Measurements from ENCODE around the gene KIF26B.

Gene KIF26B

DNA sequence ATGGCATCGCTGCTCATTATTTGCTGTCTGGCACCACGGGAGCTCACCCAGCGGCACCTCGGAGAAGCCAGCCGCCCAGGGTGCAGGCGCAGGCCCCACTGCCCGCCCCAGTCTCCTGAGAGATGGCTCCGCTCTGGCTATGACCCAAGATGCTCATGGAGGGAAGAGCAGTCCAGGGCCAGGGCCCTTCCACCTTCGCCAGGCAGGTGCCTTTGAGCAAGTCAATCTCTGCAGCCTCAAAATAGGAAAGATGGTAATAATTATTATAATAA lies 437.3 kb downstream of the KIF26B start:
- H3K9ac ChIP-seq (ENCODE audit: low read length), result no peak overlapping the region

DNA sequence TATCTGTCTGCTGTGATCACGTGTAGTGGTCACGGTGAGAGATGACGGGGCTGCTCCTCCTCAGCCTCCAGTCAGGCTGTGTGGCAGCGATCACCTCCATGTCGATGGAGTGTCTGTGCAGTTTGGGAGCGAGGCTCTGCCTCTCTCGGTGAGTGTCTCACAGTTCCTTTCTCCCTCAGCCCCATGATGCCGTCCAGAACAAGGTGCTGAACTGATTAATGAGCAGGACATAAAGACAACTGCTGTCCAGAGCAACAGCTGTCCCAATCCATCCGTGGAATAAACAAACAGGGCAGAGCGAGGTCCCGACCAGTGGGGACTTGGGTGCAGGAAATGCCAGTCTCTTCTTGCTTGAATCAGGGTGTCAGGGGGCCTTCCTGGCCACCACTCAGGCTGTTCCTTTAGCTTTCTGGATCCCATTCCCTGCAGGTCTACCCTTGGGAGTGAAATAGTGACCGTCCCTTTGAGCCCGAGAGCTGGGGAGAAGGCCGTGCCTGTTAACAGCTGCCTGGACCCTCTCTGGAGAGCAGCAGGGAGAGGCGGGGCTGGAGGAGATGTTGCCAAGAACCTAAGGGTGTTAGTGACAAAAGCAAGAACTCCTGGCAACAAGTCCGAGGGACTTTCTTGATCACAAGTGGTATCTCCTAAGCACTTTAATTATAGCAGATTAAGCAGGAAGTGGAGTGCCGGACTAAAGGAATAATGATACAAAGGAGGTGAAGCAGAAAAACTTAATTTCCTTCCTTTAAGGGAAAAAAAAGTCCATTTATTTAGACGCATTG lies 443.9 kb downstream of the KIF26B start:
- DNase-seq (ENCODE audit: low read depth), result no peak
- Histone ChIP-seq H3K9me3 (ENCODE audit: control insufficient read depth, low read length) (no peaks in the 10 kb centered on the region), H3K36me3 (ENCODE audit: control insufficient read depth, insufficient read depth, low read length, severe bottlenecking) (no peaks in the 10 kb centered on the region), H3K4me3 (ENCODE audit: low read length) (peak overlapping the region; percentile 48), H3K9ac (ENCODE audit: low read length) (peak overlapping the region; percentile 61), H3K27me3 (replicated peaks; ENCODE audit: control insufficient read depth, insufficient read depth, low read length) (no peaks in the 10 kb centered on the region), H3K4me1 (ENCODE audit: control insufficient read depth, insufficient read depth, low read length) (peaks cover 19% of the 10 kb centered on the region)

More for the DNA sequence above, 437.3 kb downstream of the KIF26B start:
- H3K27me3 ChIP-seq (replicated peaks; ENCODE audit: control insufficient read depth, insufficient read depth, low read length), result no peaks in the 10 kb centered on the region
- no peaks in the 10 kb centered on the region for H3K9me3 ChIP-seq (ENCODE audit: control insufficient read depth, low read length)
- DNase-seq (ENCODE audit: low read depth), result no peak
- no peaks in the 10 kb centered on the region for H3K36me3 ChIP-seq (ENCODE audit: control insufficient read depth, insufficient read depth, low read length, severe bottlenecking)
- no peak overlapping the region for H3K4me3 ChIP-seq (ENCODE audit: low read length)
- H3K4me1 ChIP-seq (ENCODE audit: control insufficient read depth, insufficient read depth, low read length), result peaks cover 2% of the 10 kb centered on the region

- H3K4me1 ChIP-seq (ENCODE audit: control insufficient read depth, insufficient read depth, low read length), result peaks cover 19% of the 10 kb centered on the region
- peak; percentile 99 for DNase-seq (ENCODE audit: low read depth)
- no peaks in the 10 kb centered on the region for H3K9me3 ChIP-seq (ENCODE audit: control insufficient read depth, low read length)
- peak overlapping the region; percentile 61 for H3K9ac ChIP-seq (ENCODE audit: low read length)
- no peaks in the 10 kb centered on the region for H3K36me3 ChIP-seq (ENCODE audit: control insufficient read depth, insufficient read depth, low read length, severe bottlenecking)
- H3K4me3 ChIP-seq (ENCODE audit: low read length), result peak overlapping the region; percentile 48
- H3K27me3 ChIP-seq (replicated peaks; ENCODE audit: control insufficient read depth, insufficient read depth, low read length), result no peaks in the 10 kb centered on the region
Observed at GRCh38 chr1:245599371-245600174, 444.8 kb downstream of the KIF26B start.

DNA sequence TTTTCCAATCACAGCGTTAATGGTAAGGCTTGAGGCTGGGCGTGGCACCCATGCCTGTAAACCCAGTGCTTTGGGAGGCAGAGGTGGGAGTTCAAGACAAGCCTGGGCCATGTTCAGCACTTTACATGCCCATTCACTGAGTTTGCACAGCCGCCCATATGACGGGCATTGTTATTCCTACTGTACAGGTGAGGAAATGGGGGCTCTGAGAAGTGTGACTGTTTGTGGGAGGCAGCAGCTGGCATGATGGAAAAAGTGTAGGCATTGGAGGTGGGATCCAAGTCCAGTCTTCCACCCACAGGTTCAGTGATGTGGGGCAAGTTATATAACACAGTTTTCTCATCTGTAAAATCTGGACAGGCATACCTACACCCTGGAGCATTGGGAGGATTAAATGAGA lies 445.9 kb downstream of the KIF26B start:
- Histone ChIP-seq H3K36me3 (ENCODE audit: control insufficient read depth, insufficient read depth, low read length, severe bottlenecking) (no peaks in the 10 kb centered on the region), H3K4me1 (ENCODE audit: control insufficient read depth, insufficient read depth, low read length) (peaks cover 28% of the 10 kb centered on the region), H3K9ac (ENCODE audit: low read length) (no peak overlapping the region), H3K9me3 (ENCODE audit: control insufficient read depth, low read length) (no peaks in the 10 kb centered on the region), H3K4me3 (ENCODE audit: low read length) (no peak overlapping the region), H3K27me3 (replicated peaks; ENCODE audit: control insufficient read depth, insufficient read depth, low read length) (no peaks in the 10 kb centered on the region)
- DNase-seq (ENCODE audit: low read depth), result no peak

- no peak for DNase-seq (ENCODE audit: low read depth)
- H3K4me3 ChIP-seq (ENCODE audit: low read length), result no peak overlapping the region
- H3K36me3 ChIP-seq (ENCODE audit: control insufficient read depth, insufficient read depth, low read length, severe bottlenecking), result no peaks in the 10 kb centered on the region
- no peak overlapping the region for H3K9ac ChIP-seq (ENCODE audit: low read length)
- H3K9me3 ChIP-seq (ENCODE audit: control insufficient read depth, low read length), result no peaks in the 10 kb centered on the region
- no peaks in the 10 kb centered on the region for H3K27me3 ChIP-seq (replicated peaks; ENCODE audit: control insufficient read depth, insufficient read depth, low read length)
- peaks cover 28% of the 10 kb centered on the region for H3K4me1 ChIP-seq (ENCODE audit: control insufficient read depth, insufficient read depth, low read length)
Observed at GRCh38 chr1:245603311-245603865, 448.6 kb downstream of the KIF26B start.

DNA sequence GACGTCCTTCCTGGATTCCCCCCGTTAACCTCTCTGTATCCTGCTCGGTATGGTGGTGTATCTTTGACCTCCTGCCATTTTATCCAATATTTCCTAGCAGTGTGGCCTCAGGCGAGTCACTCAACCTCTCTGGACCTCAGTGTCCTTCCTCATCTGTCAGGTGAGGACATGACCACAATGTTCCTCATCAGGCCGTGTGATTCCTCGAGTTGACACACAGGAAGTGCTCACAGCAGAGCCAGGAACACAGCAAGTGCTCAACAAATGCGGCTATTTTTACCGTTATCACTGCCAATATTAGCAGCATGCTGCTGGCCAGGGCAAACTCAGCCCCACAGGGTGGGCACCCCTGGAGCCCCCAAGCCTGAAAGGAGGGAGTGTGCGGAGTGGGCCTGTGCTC lies 450.2 kb downstream of the KIF26B start:
- peak overlapping the region; percentile 38 for H3K4me3 ChIP-seq (ENCODE audit: low read length)
- H3K9ac ChIP-seq (ENCODE audit: low read length), result peak overlapping the region; percentile 19
- no peaks in the 10 kb centered on the region for H3K36me3 ChIP-seq (ENCODE audit: control insufficient read depth, insufficient read depth, low read length, severe bottlenecking)
- no peaks in the 10 kb centered on the region for H3K9me3 ChIP-seq (ENCODE audit: control insufficient read depth, low read length)
- no peak for DNase-seq (ENCODE audit: low read depth)
- peaks cover 12% of the 10 kb centered on the region for H3K4me1 ChIP-seq (ENCODE audit: control insufficient read depth, insufficient read depth, low read length)
- H3K27me3 ChIP-seq (replicated peaks; ENCODE audit: control insufficient read depth, insufficient read depth, low read length), result no peaks in the 10 kb centered on the region

DNA sequence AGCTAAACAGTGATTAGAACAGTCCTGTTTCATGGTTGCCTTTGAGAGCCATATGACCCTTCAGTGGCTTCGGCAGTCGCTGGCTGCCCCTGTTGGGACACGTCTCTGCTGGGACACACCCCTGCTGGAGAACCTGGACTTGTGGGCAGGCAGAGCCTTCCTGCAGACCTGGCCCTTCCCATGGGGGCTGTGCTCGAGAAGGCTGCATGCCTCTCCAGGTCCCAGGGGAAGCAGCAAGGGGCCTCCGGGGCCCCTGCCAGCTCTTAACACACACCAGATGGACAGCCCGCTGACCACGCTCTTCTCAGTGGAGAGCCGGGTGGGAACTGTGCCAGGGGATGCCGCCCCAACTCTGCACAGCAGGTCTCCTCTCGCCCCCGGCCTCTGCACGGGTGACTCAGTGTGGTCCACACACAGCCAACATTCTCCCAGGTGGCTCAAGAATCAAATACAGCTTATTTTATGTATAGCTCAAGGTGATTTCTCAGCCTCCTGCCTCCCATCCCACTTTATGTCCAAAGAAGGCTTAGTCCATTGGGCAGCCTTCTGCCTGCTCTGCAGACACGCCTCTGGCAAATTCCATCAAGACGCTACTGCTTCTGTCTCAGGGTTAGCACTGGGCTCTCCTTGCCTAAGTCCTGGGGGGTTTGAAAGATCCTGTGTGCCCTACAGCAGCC lies 450.8 kb downstream of the KIF26B start:
- H3K4me1 ChIP-seq (ENCODE audit: control insufficient read depth, insufficient read depth, low read length), result peaks cover 12% of the 10 kb centered on the region
- H3K9me3 ChIP-seq (ENCODE audit: control insufficient read depth, low read length), result no peaks in the 10 kb centered on the region
- no peaks in the 10 kb centered on the region for H3K27me3 ChIP-seq (replicated peaks; ENCODE audit: control insufficient read depth, insufficient read depth, low read length)
- peak; percentile 97 for DNase-seq (ENCODE audit: low read depth)
- H3K9ac ChIP-seq (ENCODE audit: low read length), result no peak overlapping the region
- H3K36me3 ChIP-seq (ENCODE audit: control insufficient read depth, insufficient read depth, low read length, severe bottlenecking), result no peaks in the 10 kb centered on the region
- peak overlapping the region; percentile 38 for H3K4me3 ChIP-seq (ENCODE audit: low read length)

DNA sequence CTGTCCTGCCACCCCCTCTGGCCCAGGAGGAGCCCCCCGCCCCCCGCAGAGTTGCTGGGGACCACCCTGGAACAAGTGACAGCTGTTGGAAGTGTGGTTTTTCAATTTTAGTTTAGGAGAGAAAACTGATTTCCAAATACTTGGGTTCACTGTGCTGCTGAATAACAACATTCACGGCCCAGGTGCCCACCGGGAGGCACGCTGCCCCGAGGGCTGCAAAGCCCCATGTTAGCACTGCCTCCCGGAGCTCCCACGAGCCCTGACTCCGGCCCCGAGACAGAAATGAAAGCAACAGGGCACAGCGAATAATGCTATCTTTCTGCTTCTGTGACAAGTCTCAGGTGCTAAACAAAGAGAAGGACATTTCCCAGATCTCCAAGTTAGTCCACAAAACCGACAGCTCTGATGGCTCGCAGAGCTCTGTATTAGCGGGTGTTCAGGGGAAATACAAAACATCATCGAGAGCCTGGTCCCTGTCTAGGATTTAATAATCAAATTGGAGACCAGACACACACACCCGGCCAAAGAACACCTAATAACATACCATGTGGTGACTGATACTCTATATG lies 451.5 kb downstream of the KIF26B start:
- no peaks in the 10 kb centered on the region for H3K36me3 ChIP-seq (ENCODE audit: control insufficient read depth, insufficient read depth, low read length, severe bottlenecking)
- no peak overlapping the region for H3K4me3 ChIP-seq (ENCODE audit: low read length)
- H3K4me1 ChIP-seq (ENCODE audit: control insufficient read depth, insufficient read depth, low read length), result peaks cover 12% of the 10 kb centered on the region
- no peak overlapping the region for H3K9ac ChIP-seq (ENCODE audit: low read length)
- DNase-seq (ENCODE audit: low read depth), result no peak
- H3K9me3 ChIP-seq (ENCODE audit: control insufficient read depth, low read length), result no peaks in the 10 kb centered on the region
- H3K27me3 ChIP-seq (replicated peaks; ENCODE audit: control insufficient read depth, insufficient read depth, low read length), result no peaks in the 10 kb centered on the region

DNA sequence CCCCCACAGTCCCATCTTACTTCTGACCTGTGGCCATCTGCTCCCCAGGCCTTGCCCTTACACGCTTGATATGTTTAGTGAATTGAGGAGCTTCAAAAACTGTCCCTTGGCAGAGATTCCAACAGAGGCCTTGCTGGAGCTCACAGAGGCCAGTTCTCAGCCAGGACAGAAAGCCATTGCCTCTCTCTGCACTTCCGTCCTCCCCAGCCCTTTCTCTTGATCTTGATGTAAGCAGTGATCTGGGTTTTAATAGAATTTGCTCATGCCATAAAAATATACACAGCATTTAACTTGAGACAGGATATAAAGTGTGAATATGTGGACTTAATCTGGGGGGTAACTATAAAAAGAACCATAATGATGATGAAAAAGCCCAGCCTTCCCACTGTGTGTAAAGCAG lies 453.5 kb downstream of the KIF26B start:
- no peak overlapping the region for H3K9ac ChIP-seq (ENCODE audit: low read length)
- no peak for DNase-seq (ENCODE audit: low read depth)
- H3K9me3 ChIP-seq (ENCODE audit: control insufficient read depth, low read length), result no peaks in the 10 kb centered on the region
- no peaks in the 10 kb centered on the region for H3K36me3 ChIP-seq (ENCODE audit: control insufficient read depth, insufficient read depth, low read length, severe bottlenecking)
- H3K27me3 ChIP-seq (replicated peaks; ENCODE audit: control insufficient read depth, insufficient read depth, low read length), result no peaks in the 10 kb centered on the region
- peaks cover 12% of the 10 kb centered on the region for H3K4me1 ChIP-seq (ENCODE audit: control insufficient read depth, insufficient read depth, low read length)
- no peak overlapping the region for H3K4me3 ChIP-seq (ENCODE audit: low read length)

DNA sequence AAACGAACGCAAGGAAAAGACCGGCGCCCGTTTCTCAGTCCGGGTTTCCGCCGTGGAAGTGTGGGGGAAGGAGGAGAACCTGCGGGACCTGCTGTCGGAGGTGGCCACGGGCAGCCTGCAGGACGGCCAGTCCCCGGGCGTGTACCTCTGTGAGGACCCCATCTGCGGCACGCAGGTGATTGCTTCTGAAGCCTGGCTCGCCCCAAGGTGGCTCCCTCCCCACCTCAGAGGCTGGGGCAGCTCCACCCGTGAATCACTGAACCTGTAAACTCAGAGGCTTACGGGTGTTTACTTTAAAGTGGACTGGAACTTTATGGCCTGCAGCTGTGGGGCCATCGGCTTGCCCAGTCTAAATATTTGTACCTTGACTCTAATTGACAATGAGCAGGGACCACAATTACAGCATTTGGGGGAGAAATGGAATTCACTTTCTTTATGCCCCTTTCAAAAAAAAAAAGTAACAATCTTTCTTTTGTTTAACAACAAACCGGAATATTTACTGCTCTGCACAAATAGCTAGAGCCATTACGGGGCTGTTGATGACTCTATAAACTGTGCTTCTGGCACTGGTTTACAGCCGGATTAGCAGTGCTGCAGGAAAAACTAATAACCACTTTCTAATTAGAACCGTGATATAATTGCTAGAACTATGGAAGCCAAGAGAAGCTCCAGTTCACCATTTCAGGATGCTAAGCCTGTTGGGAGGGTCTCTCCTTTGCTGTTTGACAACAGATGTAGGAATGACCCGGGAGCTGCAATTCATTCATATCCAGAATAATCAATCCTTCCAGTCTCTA lies 454.8 kb downstream of the KIF26B start:
- DNase-seq (ENCODE audit: low read depth), result no peak

More for the DNA sequence above, 454.8 kb downstream of the KIF26B start:
- Histone ChIP-seq H3K27me3 (replicated peaks; ENCODE audit: control insufficient read depth, insufficient read depth, low read length) (no peaks in the 10 kb centered on the region), H3K36me3 (ENCODE audit: control insufficient read depth, insufficient read depth, low read length, severe bottlenecking) (no peaks in the 10 kb centered on the region), H3K9ac (ENCODE audit: low read length) (no peak overlapping the region), H3K4me1 (ENCODE audit: control insufficient read depth, insufficient read depth, low read length) (peaks cover 15% of the 10 kb centered on the region), H3K4me3 (ENCODE audit: low read length) (no peak overlapping the region), H3K9me3 (ENCODE audit: control insufficient read depth, low read length) (no peaks in the 10 kb centered on the region)
